ENCODE measurements around the gene LRRC75B.

DNA sequence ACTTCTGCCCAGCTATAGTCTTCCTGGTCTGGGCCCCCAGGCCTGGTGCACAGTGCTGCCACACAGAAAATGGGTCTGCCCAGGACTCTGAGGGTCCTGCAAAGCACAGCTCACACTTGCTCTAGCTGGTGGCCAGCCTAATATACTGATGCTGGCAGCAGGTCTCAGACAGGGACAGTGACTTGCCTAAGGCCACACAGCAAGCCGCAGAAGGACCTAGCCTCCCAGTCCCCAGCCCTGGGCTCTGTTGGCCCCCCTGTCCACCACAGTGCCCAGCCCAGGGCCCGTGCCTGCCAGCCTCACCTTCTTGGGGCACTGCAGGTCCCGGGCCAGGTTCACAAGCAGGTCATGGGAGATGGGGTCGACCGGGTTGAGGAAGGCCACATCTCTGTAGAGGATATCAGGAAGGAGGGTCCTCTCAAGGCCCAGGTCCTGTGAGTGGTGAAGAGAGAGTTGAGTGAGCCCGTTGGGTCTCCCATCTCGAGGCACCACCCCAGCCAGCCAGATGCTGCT is 3.3 kb downstream of the LRRC75B start:
- TF ChIP-seq, protein P1, sequence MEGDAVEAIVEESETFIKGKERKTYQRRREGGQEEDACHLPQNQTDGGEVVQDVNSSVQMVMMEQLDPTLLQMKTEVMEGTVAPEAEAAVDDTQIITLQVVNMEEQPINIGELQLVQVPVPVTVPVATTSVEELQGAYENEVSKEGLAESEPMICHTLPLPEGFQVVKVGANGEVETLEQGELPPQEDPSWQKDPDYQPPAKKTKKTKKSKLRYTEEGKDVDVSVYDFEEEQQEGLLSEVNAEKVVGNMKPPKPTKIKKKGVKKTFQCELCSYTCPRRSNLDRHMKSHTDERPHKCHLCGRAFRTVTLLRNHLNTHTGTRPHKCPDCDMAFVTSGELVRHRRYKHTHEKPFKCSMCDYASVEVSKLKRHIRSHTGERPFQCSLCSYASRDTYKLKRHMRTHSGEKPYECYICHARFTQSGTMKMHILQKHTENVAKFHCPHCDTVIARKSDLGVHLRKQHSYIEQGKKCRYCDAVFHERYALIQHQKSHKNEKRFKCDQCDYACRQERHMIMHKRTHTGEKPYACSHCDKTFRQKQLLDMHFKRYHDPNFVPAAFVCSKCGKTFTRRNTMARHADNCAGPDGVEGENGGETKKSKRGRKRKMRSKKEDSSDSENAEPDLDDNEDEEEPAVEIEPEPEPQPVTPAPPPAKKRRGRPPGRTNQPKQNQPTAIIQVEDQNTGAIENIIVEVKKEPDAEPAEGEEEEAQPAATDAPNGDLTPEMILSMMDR (IDR thresholded peaks at IDR 0.05) = no peak
- no peak for TF ChIP-seq YY1 (IDR thresholded peaks at IDR 0.05; ENCODE audit: low read depth)
- no peak for TF ChIP-seq RAD21 (IDR thresholded peaks at IDR 0.05; ENCODE audit: low read length)
- no peak for TF ChIP-seq ELF1 (IDR thresholded peaks at IDR 0.05)
- no peak for TF ChIP-seq NFIC (IDR thresholded peaks at IDR 0.05; ENCODE audit: borderline replicate concordance)
- no peak for TF ChIP-seq CHD2 (IDR thresholded peaks at IDR 0.05; ENCODE audit: low read length, partially characterized antibody)
- TF ChIP-seq GATA2 (CRISPR knock-in tag; IDR thresholded peaks at IDR 0.05) = no peak
- TF ChIP-seq, protein P2, sequence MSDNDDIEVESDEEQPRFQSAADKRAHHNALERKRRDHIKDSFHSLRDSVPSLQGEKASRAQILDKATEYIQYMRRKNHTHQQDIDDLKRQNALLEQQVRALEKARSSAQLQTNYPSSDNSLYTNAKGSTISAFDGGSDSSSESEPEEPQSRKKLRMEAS (IDR thresholded peaks at IDR 0.05; ENCODE audit: low read depth) = no peak
- TF ChIP-seq POLR2AphosphoS5 (IDR thresholded peaks at IDR 0.05; ENCODE audit: low read depth, low read length) = no peak
- no peak for TF ChIP-seq REST (IDR thresholded peaks at IDR 0.05; ENCODE audit: low read depth, low read length)
- TF ChIP-seq SMC3 (IDR thresholded peaks at IDR 0.05; ENCODE audit: low read depth, low read length) = no peak
- no peak for TF ChIP-seq MXI1 (IDR thresholded peaks at IDR 0.05; ENCODE audit: low read depth, low read length)

Measured in SK-N-SH (cell line).